ENCODE measurements around the gene ATP10B. TPM values are rescaled to one million over a fixed set of nuclear protein-coding genes. Genes with fewer than 3 reads are reported as not detected.
A peak's percentile ranks its signal among the peaks of the same experiment; 100 is the strongest.

ATP10B gene
- polyA plus RNA-seq, 1 of the 3 experiments (the other 2 are of a cell fraction) = not detected

- H3K9me3 ChIP-seq = no peaks in the 10 kb centered on the region
- no peak overlapping the region for H2AFZ ChIP-seq (ENCODE audit: low read depth)
- H3K9ac ChIP-seq = no peak overlapping the region
- POLR2A ChIA-PET = no interaction called here
- no peaks in the 10 kb centered on the region for H4K20me1 ChIP-seq (ENCODE audit: insufficient read depth)
- no peak overlapping the region for H3K27ac ChIP-seq (ENCODE audit: low read depth in 2 of 2, low read length in 1 of 2)
- no peaks in the 10 kb centered on the region for H3K79me2 ChIP-seq (ENCODE audit: insufficient read depth)
- no peak for TF ChIP-seq CHD2 (IDR thresholded peaks at IDR 0.05; ENCODE audit: low read length, partially characterized antibody)
- TF ChIP-seq MXI1 (IDR thresholded peaks at IDR 0.05; ENCODE audit: low read depth, low read length) = no peak
- TF ChIP-seq REST (IDR thresholded peaks at IDR 0.05; ENCODE audit: low read depth, low read length) = peak; percentile 22; the same call in 1 of the 2 replicates
- H3K9me2 ChIP-seq = no peaks in the 10 kb centered on the region
- H3K4me1 ChIP-seq (ENCODE audit: control insufficient read depth in 1 of 2, insufficient read depth in 2 of 2, low read depth in 1 of 2, low read length in 1 of 2) = no peaks in the 10 kb centered on the region
- no peaks in the 10 kb centered on the region for H3F3A ChIP-seq (replicated peaks; ENCODE audit: insufficient read depth)
- no peaks in the 10 kb centered on the region for H3K36me3 ChIP-seq (replicated peaks in 1 of 2; ENCODE audit: control insufficient read depth in 1 of 2, insufficient read depth in 2 of 2, low read length in 1 of 2)
- WGBS (ENCODE audit: low lambda C conversion rate) = 2% methylated on average over 4 of the region's 4 CpGs
- no peaks in the 10 kb centered on the region for H3K27me3 ChIP-seq (ENCODE audit: insufficient read depth)
- H3K4me3 ChIP-seq (ENCODE audit: low read depth in 2 of 2, low read length in 1 of 2) = no peak overlapping the region
- no peak overlapping the region for H3K4me2 ChIP-seq
- DNase-seq = no peak
- CTCF ChIA-PET = no interaction called here
These were observed 235.1 kb downstream of the ATP10B start for GRCh38 chr5:160616712-160617497.

GRCh38 chr5:160614136-160614535 is 237.9 kb downstream of the ATP10B start:
- CTCF ChIA-PET = no interaction called here
- no peak overlapping the region for H3K4me3 ChIP-seq (ENCODE audit: low read depth in 2 of 2, low read length in 1 of 2)
- no peak overlapping the region for H2AFZ ChIP-seq (ENCODE audit: low read depth)
- H3K27me3 ChIP-seq (ENCODE audit: insufficient read depth) = no peaks in the 10 kb centered on the region
- DNase-seq = no peak
- no peaks in the 10 kb centered on the region for H3K9me2 ChIP-seq
- TF ChIP-seq EP300 (IDR thresholded peaks at IDR 0.05; ENCODE audit: borderline replicate concordance in 1 of 2, low read depth in 1 of 2, low read length in 1 of 2) (no peak), TEAD4 (IDR thresholded peaks at IDR 0.05; ENCODE audit: borderline replicate concordance, insufficient read depth) (no peak), NRF1 (IDR thresholded peaks at IDR 0.05; ENCODE audit: low read depth, low read length) (no peak), SIN3A (IDR thresholded peaks at IDR 0.05; ENCODE audit: borderline replicate concordance, low read depth, low read length) (no peak), GABPA (IDR thresholded peaks at IDR 0.05; ENCODE audit: low read depth) (no peak), FOSL2 (IDR thresholded peaks at IDR 0.05; ENCODE audit: borderline replicate concordance, low read depth) (no peak), RXRA (IDR thresholded peaks at IDR 0.05; ENCODE audit: borderline replicate concordance, low read depth) (no peak), REST (IDR thresholded peaks at IDR 0.05; ENCODE audit: low read depth, low read length) (no peak), FOXJ3 (CRISPR knock-in tag; IDR thresholded peaks at IDR 0.05) (no peak), CHD2 (IDR thresholded peaks at IDR 0.05; ENCODE audit: low read length, partially characterized antibody) (no peak), YY1 (IDR thresholded peaks at IDR 0.05; ENCODE audit: low read depth) (no peak), POLR2AphosphoS5 (IDR thresholded peaks at IDR 0.05; ENCODE audit: low read depth, low read length) (no peak)
- H4K20me1 ChIP-seq (ENCODE audit: insufficient read depth) = no peaks in the 10 kb centered on the region
- no peaks in the 10 kb centered on the region for H3F3A ChIP-seq (replicated peaks; ENCODE audit: insufficient read depth)
- H3K9ac ChIP-seq = no peak overlapping the region
- 23% methylated on average over 3 of the region's 3 CpGs for WGBS (ENCODE audit: low lambda C conversion rate)
- POLR2A ChIA-PET = no interaction called here
- no peaks in the 10 kb centered on the region for H3K36me3 ChIP-seq (replicated peaks in 1 of 2; ENCODE audit: control insufficient read depth in 1 of 2, insufficient read depth in 2 of 2, low read length in 1 of 2)
- no peak overlapping the region for H3K27ac ChIP-seq (ENCODE audit: low read depth in 2 of 2, low read length in 1 of 2)
- no peak overlapping the region for H3K4me2 ChIP-seq
- no peaks in the 10 kb centered on the region for H3K4me1 ChIP-seq (ENCODE audit: control insufficient read depth in 1 of 2, insufficient read depth in 2 of 2, low read depth in 1 of 2, low read length in 1 of 2)
- H3K9me3 ChIP-seq = no peaks in the 10 kb centered on the region
- H3K79me2 ChIP-seq (ENCODE audit: insufficient read depth) = no peaks in the 10 kb centered on the region

Data from SK-N-SH (cell line).